HG03066 (cell line): ENCODE results near the gene FGF23.

Source experiments
- ATAC-seq: cut with Tn5 transposase; IDR thresholded peaks from one replicate; pipeline ENCODE4 v1.9.1; 2021; ENCODE audit warnings: low read depth; ENCODE audit not compliant: unreplicated experiment

The FGF23 gene

GRCh38 chr12:4386801-4387200, 7.3 kb upstream of the FGF23 start:
- no peak for ATAC-seq

GRCh38 chr12:4383304-4383865, 3.9 kb upstream of the FGF23 start:
- ATAC-seq, result no peak

GRCh38 chr12:4380332-4380731, 820 bp upstream of the FGF23 start:
- no peak for ATAC-seq

GRCh38 chr12:4378772-4379171, 740 bp downstream of the FGF23 start:
- no peak for ATAC-seq

GRCh38 chr12:4375449-4375848, 4.1 kb downstream of the FGF23 start:
- no peak for ATAC-seq

GRCh38 chr12:4372653-4373052, 6.9 kb downstream of the FGF23 start:
- no peak for ATAC-seq

- no peak for ATAC-seq
Observed at GRCh38 chr12:4370265-4370664, 9.2 kb downstream of the FGF23 start.

GRCh38 chr12:4369548-4369947, 10.0 kb downstream of the FGF23 start:
- no peak for ATAC-seq

- ATAC-seq, result no peak
Observed at GRCh38 chr12:4366090-4366489, 13.4 kb downstream of the FGF23 start.

GRCh38 chr12:4356041-4356327, 23.5 kb downstream of the FGF23 start:
- no peak for ATAC-seq

- ATAC-seq, result no peak
Observed at GRCh38 chr12:4355156-4356040, 24.1 kb downstream of the FGF23 start.

GRCh38 chr12:4353785-4354208, 25.7 kb downstream of the FGF23 start:
- ATAC-seq, result no peak

GRCh38 chr12:4346931-4347330, 32.6 kb downstream of the FGF23 start:
- no peak for ATAC-seq

GRCh38 chr12:4331842-4332241, 47.7 kb downstream of the FGF23 start:
- ATAC-seq, result no peak

- ATAC-seq, result no peak
Observed at GRCh38 chr12:4331221-4331620, 48.3 kb downstream of the FGF23 start.

GRCh38 chr12:4330203-4330602, 49.3 kb downstream of the FGF23 start:
- ATAC-seq, result no peak

GRCh38 chr12:4327293-4327692, 52.2 kb downstream of the FGF23 start:
- no peak for ATAC-seq

GRCh38 chr12:4325966-4326365, 53.5 kb downstream of the FGF23 start:
- no peak for ATAC-seq

- no peak for ATAC-seq
Observed at GRCh38 chr12:4324366-4324765, 55.1 kb downstream of the FGF23 start.

GRCh38 chr12:4323396-4323795, 56.1 kb downstream of the FGF23 start:
- ATAC-seq, result no peak

GRCh38 chr12:4322726-4323125, 56.8 kb downstream of the FGF23 start:
- ATAC-seq, result no peak
